IPS-18a (cell line): ENCODE data around the gene IFT20.

Source experiments
- H3K27ac ChIP-seq: one replicate; pipeline ENCODE4 v1.5.1; 2013; ENCODE audit warnings: low read length
- H3K27me3 ChIP-seq: one replicate; pipeline ENCODE4 v1.6.1; 2013; ENCODE audit warnings: mild to moderate bottlenecking, low read length; ENCODE audit not compliant: control insufficient read depth, insufficient read depth
- H3K36me3 ChIP-seq: one replicate; pipeline ENCODE4 v1.6.1; 2013; ENCODE audit warnings: low read depth, low read length; ENCODE audit not compliant: control insufficient read depth
- H3K4me1 ChIP-seq: one replicate; pipeline ENCODE4 v1.6.1; 2013; ENCODE audit warnings: low read depth, low read length; ENCODE audit not compliant: control insufficient read depth
- H3K4me3 ChIP-seq: one replicate; pipeline ENCODE4 v1.5.1; 2013; ENCODE audit warnings: low read length
- H3K9ac ChIP-seq: one replicate; pipeline ENCODE4 v1.6.1; 2013; ENCODE audit warnings: mild to moderate bottlenecking, low read length, moderate library complexity
- H3K9me3 ChIP-seq: one replicate; pipeline ENCODE4 v1.6.1; 2013; ENCODE audit warnings: low read depth, low read length; ENCODE audit not compliant: control insufficient read depth

The IFT20 gene

DNA sequence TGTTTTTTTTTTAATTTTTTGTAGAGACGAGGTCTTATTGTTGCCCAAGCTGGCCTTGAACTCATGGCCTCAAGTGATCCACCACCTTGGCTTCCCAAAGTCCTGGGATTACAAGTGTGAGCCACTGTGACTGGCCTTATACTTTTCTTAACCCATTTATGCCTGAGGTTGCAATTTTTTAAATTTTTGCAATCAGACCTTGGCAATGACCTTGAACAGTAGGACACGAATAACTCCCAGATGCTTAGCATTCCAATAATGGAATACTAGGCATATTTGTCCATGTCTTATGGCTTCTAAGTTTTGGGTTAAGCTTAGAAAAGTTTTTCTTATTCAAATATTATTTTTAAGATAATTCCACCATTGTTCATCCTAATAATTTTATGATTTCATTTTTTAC, 44.6 kb downstream of the IFT20 start:
- no peak overlapping the region for H3K27ac ChIP-seq
- H3K9me3 ChIP-seq = no peaks in the 10 kb centered on the region
- H3K9ac ChIP-seq = no peak overlapping the region
- H3K27me3 ChIP-seq = no peaks in the 10 kb centered on the region
- H3K4me3 ChIP-seq = no peak overlapping the region
- H3K36me3 ChIP-seq = no peaks in the 10 kb centered on the region
- no peaks in the 10 kb centered on the region for H3K4me1 ChIP-seq

DNA sequence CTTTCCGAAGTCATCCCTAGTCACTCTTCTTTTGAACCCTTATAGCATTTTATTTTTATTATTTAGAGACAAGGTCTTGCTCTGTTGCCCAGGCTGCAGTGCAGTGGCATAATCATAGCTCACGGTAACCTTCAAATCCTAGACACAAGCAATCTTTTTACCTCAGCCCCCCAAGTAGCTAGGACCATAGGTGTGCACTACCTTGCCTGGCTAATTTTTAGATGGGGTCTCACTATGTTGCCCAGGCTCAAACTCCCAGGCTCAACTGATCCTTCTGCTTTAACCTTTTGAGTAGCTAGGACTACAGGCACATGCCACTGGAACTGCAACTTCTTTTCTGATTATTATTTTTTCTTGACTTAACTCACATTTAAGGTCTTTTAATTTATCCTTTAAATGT, 49.3 kb downstream of the IFT20 start:
- no peak overlapping the region for H3K27ac ChIP-seq
- no peak overlapping the region for H3K9ac ChIP-seq
- H3K27me3 ChIP-seq = no peaks in the 10 kb centered on the region
- no peak overlapping the region for H3K4me3 ChIP-seq
- no peaks in the 10 kb centered on the region for H3K36me3 ChIP-seq
- H3K4me1 ChIP-seq = no peaks in the 10 kb centered on the region
- H3K9me3 ChIP-seq = no peaks in the 10 kb centered on the region

DNA sequence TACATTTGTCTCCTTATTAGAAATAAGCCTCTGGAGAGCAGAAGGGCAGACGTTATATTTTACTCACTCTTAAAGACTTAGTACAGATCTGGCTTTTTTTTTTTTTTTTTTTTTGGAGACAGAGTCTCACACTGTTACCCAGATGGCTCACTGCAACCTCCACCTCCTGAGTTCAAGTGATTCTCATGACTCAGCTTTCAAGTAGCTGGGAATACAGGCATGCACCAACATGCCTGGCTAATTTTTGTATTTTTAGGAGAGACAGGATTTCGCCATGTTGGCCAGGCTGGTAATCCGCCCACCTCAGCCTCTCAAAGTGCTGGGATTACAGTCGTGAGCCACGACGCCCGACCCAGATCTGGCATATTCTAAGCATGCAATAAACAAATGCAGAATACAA, 52.7 kb downstream of the IFT20 start:
- Histone ChIP-seq H3K9ac (no peak overlapping the region), H3K27ac (no peak overlapping the region)

DNA sequence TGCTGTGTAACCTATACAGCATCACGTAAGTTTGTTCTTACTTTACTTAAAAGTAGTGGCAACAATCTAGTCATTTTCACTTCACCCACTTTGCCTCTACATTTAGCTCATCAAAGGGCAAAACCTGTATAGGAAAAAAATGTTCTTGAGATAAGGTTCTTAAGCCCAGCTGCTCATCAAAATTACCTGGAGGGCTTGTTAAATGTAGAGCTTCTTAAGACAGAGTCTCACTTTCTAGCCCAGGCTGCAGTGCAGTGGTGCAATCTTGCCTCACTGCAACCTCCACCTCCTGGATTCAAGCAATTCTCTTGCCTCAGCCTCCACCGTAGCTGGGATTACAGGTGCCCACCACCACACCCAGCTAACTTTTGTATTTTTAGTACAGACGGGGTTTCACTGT, 54.4 kb downstream of the IFT20 start:
- H3K4me1 ChIP-seq = no peaks in the 10 kb centered on the region
- H3K4me3 ChIP-seq = no peak overlapping the region
- H3K27me3 ChIP-seq = no peaks in the 10 kb centered on the region

More for the DNA sequence above, 52.7 kb downstream of the IFT20 start:
- no peak overlapping the region for H3K4me3 ChIP-seq
- no peaks in the 10 kb centered on the region for H3K4me1 ChIP-seq
- H3K27me3 ChIP-seq = no peaks in the 10 kb centered on the region
- H3K9me3 ChIP-seq = no peaks in the 10 kb centered on the region
- H3K36me3 ChIP-seq = no peaks in the 10 kb centered on the region

DNA sequence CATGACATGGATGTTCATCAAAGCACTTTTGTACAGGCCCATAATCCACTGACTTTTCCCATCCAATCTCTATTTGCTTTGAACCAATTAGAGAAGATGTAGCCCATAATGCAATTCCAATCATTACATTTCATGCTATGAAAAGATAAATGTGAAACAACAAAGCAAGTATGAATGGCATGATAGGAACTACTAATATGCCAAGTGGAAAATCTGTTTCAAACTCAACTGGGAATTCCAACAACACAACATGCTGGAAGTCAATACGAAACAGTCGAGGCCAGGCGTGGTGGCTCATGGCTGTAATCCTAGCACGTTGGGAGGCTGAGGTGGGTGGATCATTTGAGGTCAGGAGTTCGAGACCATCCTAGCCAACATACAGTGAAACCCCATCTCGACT, 55.9 kb downstream of the IFT20 start:
- Histone ChIP-seq H3K9ac (no peak overlapping the region), H3K4me3 (no peak overlapping the region), H3K9me3 (no peaks in the 10 kb centered on the region), H3K4me1 (no peaks in the 10 kb centered on the region), H3K27ac (no peak overlapping the region), H3K27me3 (no peaks in the 10 kb centered on the region), H3K36me3 (no peaks in the 10 kb centered on the region)

More for the DNA sequence above, 54.4 kb downstream of the IFT20 start:
- no peaks in the 10 kb centered on the region for H3K36me3 ChIP-seq
- H3K27ac ChIP-seq = no peak overlapping the region
- H3K9me3 ChIP-seq = no peaks in the 10 kb centered on the region
- no peak overlapping the region for H3K9ac ChIP-seq
